Astrocyte (in vitro differentiated cells and primary cell): ENCODE measurements around the gene DUOX2. TPM values are rescaled to one million over a fixed set of nuclear protein-coding genes. Genes with fewer than 3 reads are reported as not detected.

Experiments
- DNase-seq: peaks from one replicate; pipeline ENCODE4 v3.0.0-alpha.2; 2010; ENCODE audit warnings: low read depth
- FAIRE-seq: peaks from 2 replicates; lab custom pipeline; 2011; peaks lifted over from hg19 to GRCh38; lab: Jason Lieb, UNC
- H2AFZ ChIP-seq: 2 replicates; pipeline ENCODE4 v1.6.0; 2012; ENCODE audit warnings: low read depth, low read length, inconsistent platforms
- H3K27ac ChIP-seq: 2 replicates; pipeline ENCODE4 v1.5.1; 2011; ENCODE audit warnings: low read depth, low read length, inconsistent platforms
- H3K27me3 ChIP-seq: 2 replicates; pipeline ENCODE4 v1.6.0; 2011; ENCODE audit warnings: low read length, inconsistent platforms; ENCODE audit not compliant: insufficient read depth
- H3K36me3 ChIP-seq: 2 replicates; pipeline ENCODE4 v1.5.1; 2011; ENCODE audit warnings: low read length, inconsistent platforms; ENCODE audit not compliant: insufficient read depth
- H3K4me1 ChIP-seq: 2 replicates; pipeline ENCODE4 v1.5.1; 2011; ENCODE audit warnings: low read length, inconsistent platforms; ENCODE audit not compliant: insufficient read depth
- H3K4me2 ChIP-seq: 2 replicates; pipeline ENCODE4 v1.6.0; 2012; ENCODE audit warnings: low read length, inconsistent platforms
- H3K4me3 ChIP-seq: 2 replicates; pipeline ENCODE4 v1.5.1; 2011; ENCODE audit warnings: low read depth, mild to moderate bottlenecking, low read length, inconsistent platforms; ENCODE audit not compliant: insufficient read depth
- H3K79me2 ChIP-seq: 2 replicates; pipeline ENCODE4 v1.6.0; 2012; ENCODE audit warnings: mild to moderate bottlenecking, low read length, inconsistent platforms; ENCODE audit not compliant: insufficient read depth
- H3K9ac ChIP-seq: 2 replicates; pipeline ENCODE4 v1.6.0; 2012; ENCODE audit warnings: mild to moderate bottlenecking, low read length, inconsistent platforms
- H3K9me3 ChIP-seq: 2 replicates; pipeline ENCODE4 v1.5.1; 2012; ENCODE audit warnings: low read depth, mild to moderate bottlenecking, low read length, inconsistent platforms; ENCODE audit not compliant: insufficient read depth
- H4K20me1 ChIP-seq: 2 replicates; pipeline ENCODE4 v1.6.0; 2012; ENCODE audit warnings: low read length, inconsistent platforms; ENCODE audit not compliant: insufficient read depth
- H3K27ac Mint-ChIP-seq: one replicate; pipeline ENCODE4 v1.8.0; 2021; ENCODE audit warnings: mild to moderate bottlenecking, mixed read lengths; ENCODE audit not compliant: unreplicated experiment
- H3K27me3 Mint-ChIP-seq: one replicate; pipeline ENCODE4 v1.8.0; 2021; ENCODE audit warnings: low read depth, mixed read lengths; ENCODE audit not compliant: unreplicated experiment
- H3K36me3 Mint-ChIP-seq: one replicate; pipeline ENCODE4 v1.8.0; 2021; ENCODE audit warnings: low read depth, mixed read lengths; ENCODE audit not compliant: unreplicated experiment
- H3K4me1 Mint-ChIP-seq: one replicate; pipeline ENCODE4 v1.8.0; 2021; ENCODE audit warnings: low read depth, mixed read lengths; ENCODE audit not compliant: unreplicated experiment
- H3K4me3 Mint-ChIP-seq: one replicate; pipeline ENCODE4 v1.8.0; 2021; ENCODE audit warnings: mild to moderate bottlenecking, moderate library complexity, mixed read lengths; ENCODE audit not compliant: unreplicated experiment
- H3K9me3 Mint-ChIP-seq: one replicate; pipeline ENCODE4 v1.8.0; 2021; ENCODE audit warnings: mild to moderate bottlenecking, mixed read lengths; ENCODE audit not compliant: unreplicated experiment
- EZH2 ChIP-seq: IDR thresholded peaks from 2 replicates; pipeline ENCODE4 v1.6.1; 2012; ENCODE audit warnings: mild to moderate bottlenecking, low read length, inconsistent platforms; ENCODE audit not compliant: insufficient read depth
- total RNA-seq: library from RNA; stranded (reverse); gene quantifications from 2 replicates; pipeline ENCODE4 v1.2.1, GENCODE V29; 2021
- TF ChIP-seq, protein P1 (sequence below): IDR thresholded peaks from 2 replicates; pipeline ENCODE4 v1.5.1; 2011; ENCODE audit warnings: low read depth, mild to moderate bottlenecking, inconsistent platforms, low read length, moderate library complexity; ENCODE audit not compliant: insufficient read depth

DUOX2 gene
- total RNA-seq, 1 donor from 2014 or later, result 0.14 TPM

DNA sequence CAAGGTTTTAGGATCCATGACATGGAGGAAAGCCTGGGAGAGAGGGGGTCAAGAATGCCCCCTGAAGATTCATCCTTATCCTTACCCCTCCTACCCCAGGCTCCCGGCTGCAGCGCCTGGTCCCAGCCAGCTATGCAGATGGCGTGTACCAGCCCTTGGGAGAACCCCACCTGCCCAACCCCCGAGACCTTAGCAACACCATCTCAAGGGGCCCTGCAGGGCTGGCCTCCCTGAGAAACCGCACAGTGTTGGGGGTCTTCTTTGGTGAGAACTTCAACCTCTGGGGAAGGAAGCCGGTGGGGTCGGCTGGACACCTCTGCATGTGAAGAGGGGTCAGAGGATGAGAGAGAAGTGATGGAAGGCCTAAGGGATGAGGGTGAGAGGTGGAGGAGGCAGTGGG is 20.1 kb upstream of the DUOX2 start:
- no peak overlapping the region for H3K4me3 Mint-ChIP-seq
- Histone ChIP-seq H3K9ac (no peak overlapping the region), H3K27ac (no peak overlapping the region), H3K27me3 (peaks cover 55% of the 10 kb centered on the region), H3K4me3 (no peak overlapping the region), H2AFZ (no peak overlapping the region), H3K9me3 (no peaks in the 10 kb centered on the region), H3K36me3 (no peaks in the 10 kb centered on the region), H4K20me1 (no peaks in the 10 kb centered on the region), H3K79me2 (no peaks in the 10 kb centered on the region), H3K4me2 (no peak overlapping the region), H3K4me1 (no peaks in the 10 kb centered on the region)
- DNase-seq (no peak), FAIRE-seq (no peak)
- H3K9me3 Mint-ChIP-seq, result peaks cover 3% of the 10 kb centered on the region
- no peak overlapping the region for H3K27ac Mint-ChIP-seq
- peaks cover 70% of the 10 kb centered on the region for H3K27me3 Mint-ChIP-seq
- TF ChIP-seq EZH2, result no peak
- TF ChIP-seq, protein P1, sequence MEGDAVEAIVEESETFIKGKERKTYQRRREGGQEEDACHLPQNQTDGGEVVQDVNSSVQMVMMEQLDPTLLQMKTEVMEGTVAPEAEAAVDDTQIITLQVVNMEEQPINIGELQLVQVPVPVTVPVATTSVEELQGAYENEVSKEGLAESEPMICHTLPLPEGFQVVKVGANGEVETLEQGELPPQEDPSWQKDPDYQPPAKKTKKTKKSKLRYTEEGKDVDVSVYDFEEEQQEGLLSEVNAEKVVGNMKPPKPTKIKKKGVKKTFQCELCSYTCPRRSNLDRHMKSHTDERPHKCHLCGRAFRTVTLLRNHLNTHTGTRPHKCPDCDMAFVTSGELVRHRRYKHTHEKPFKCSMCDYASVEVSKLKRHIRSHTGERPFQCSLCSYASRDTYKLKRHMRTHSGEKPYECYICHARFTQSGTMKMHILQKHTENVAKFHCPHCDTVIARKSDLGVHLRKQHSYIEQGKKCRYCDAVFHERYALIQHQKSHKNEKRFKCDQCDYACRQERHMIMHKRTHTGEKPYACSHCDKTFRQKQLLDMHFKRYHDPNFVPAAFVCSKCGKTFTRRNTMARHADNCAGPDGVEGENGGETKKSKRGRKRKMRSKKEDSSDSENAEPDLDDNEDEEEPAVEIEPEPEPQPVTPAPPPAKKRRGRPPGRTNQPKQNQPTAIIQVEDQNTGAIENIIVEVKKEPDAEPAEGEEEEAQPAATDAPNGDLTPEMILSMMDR, result no peak
- no peaks in the 10 kb centered on the region for H3K36me3 Mint-ChIP-seq
- H3K4me1 Mint-ChIP-seq, result no peaks in the 10 kb centered on the region

GRCh38 chr15:45133561-45133920 is 19.6 kb upstream of the DUOX2 start:
- Histone ChIP-seq H3K27ac (no peak overlapping the region), H3K9ac (no peak overlapping the region), H3K4me2 (no peak overlapping the region), H3K79me2 (no peaks in the 10 kb centered on the region), H3K27me3 (peaks cover 60% of the 10 kb centered on the region), H3K36me3 (no peaks in the 10 kb centered on the region), H3K4me3 (no peak overlapping the region), H2AFZ (no peak overlapping the region), H3K4me1 (no peaks in the 10 kb centered on the region), H4K20me1 (no peaks in the 10 kb centered on the region), H3K9me3 (no peaks in the 10 kb centered on the region)
- peaks cover 73% of the 10 kb centered on the region for H3K27me3 Mint-ChIP-seq
- TF ChIP-seq EZH2, result no peak
- TF ChIP-seq, protein P1, result no peak
- no peaks in the 10 kb centered on the region for H3K4me1 Mint-ChIP-seq
- H3K9me3 Mint-ChIP-seq, result peaks cover 3% of the 10 kb centered on the region
- no peak for DNase-seq
- no peak overlapping the region for H3K27ac Mint-ChIP-seq
- H3K4me3 Mint-ChIP-seq, result no peak overlapping the region
- FAIRE-seq, result no peak
- no peaks in the 10 kb centered on the region for H3K36me3 Mint-ChIP-seq

GRCh38 chr15:45132844-45133560 is 19.0 kb upstream of the DUOX2 start:
- Histone ChIP-seq H2AFZ (no peak overlapping the region), H3K27me3 (peaks cover 66% of the 10 kb centered on the region), H3K9ac (no peak overlapping the region), H4K20me1 (no peaks in the 10 kb centered on the region), H3K79me2 (no peaks in the 10 kb centered on the region), H3K27ac (no peak overlapping the region), H3K36me3 (no peaks in the 10 kb centered on the region), H3K4me1 (no peaks in the 10 kb centered on the region), H3K4me2 (no peak overlapping the region), H3K9me3 (no peaks in the 10 kb centered on the region), H3K4me3 (no peak overlapping the region)
- Mint-ChIP-seq H3K4me3 (no peak overlapping the region), H3K27me3 (peaks cover 74% of the 10 kb centered on the region), H3K27ac (no peak overlapping the region), H3K9me3 (peaks cover 3% of the 10 kb centered on the region), H3K36me3 (no peaks in the 10 kb centered on the region), H3K4me1 (no peaks in the 10 kb centered on the region)
- TF ChIP-seq EZH2, result no peak
- TF ChIP-seq, protein P1, result no peak
- no peak for FAIRE-seq
- DNase-seq, result no peak
